Gastroesophageal sphincter (tissue), 4 donors: ENCODE data around the gene GATAD2B. TPM values are rescaled to one million over a fixed set of nuclear protein-coding genes. Genes with fewer than 3 reads are reported as not detected.

Experiments used
- ATAC-seq: fragments of 150-250 bp; one replicate; pipeline ENCODE4 v1.9.1; 2016; ENCODE audit warnings: mild to moderate bottlenecking, moderate library complexity
- H3K27ac ChIP-seq, 4 donors: fragments of 200-600 bp; sonication (generic) in 3 of 4; 1 replicate in 3 of 4; 2 replicates in 1 of 4; pipeline ENCODE4 v1.5.1; 2016 to 2019
- H3K27me3 ChIP-seq: fragments of 200-600 bp; sonication (generic); one replicate; pipeline ENCODE4 v1.5.1; 2019
- H3K36me3 ChIP-seq, 2 donors: fragments of 200-600 bp; sonication (generic); one replicate each; pipeline ENCODE4 v1.5.1; 2019; ENCODE audit warnings: control low read depth in 1 of 2
- H3K4me1 ChIP-seq, 3 donors: fragments of 200-600 bp; sonication (generic); 1 replicate in 2 of 3; 2 replicates in 1 of 3; pipeline ENCODE4 v1.5.1; 2016 to 2019; ENCODE audit warnings: control low read depth in 2 of 3
- H3K4me3 ChIP-seq, 2 donors: fragments of 200-600 bp; sonication (generic); one replicate each; pipeline ENCODE4 v1.5.1; 2019; ENCODE audit warnings: mild to moderate bottlenecking in 1 of 2, moderate library complexity in 1 of 2
- H3K9me3 ChIP-seq, 3 donors: fragments of 200-600 bp; sonication (generic); one replicate each; pipeline ENCODE4 v1.5.1; 2017 to 2019; ENCODE audit warnings: control low read depth in 2 of 3
- EP300 ChIP-seq: sonication (generic); formaldehyde crosslinking; IDR thresholded peaks from one replicate; pipeline ENCODE4 v1.6.1; 2017; ENCODE audit warnings: antibody characterized with exemption, mild to moderate bottlenecking
- POLR2A ChIP-seq, 2 donors: fragments of 450-650 bp; IDR thresholded peaks; one replicate each; pipeline ENCODE4 v1.6.1; 2017; ENCODE audit warnings: antibody characterized with exemption in 2 of 2, mild to moderate bottlenecking in 2 of 2, moderate library complexity in 1 of 2
- POLR2AphosphoS5 ChIP-seq: sonication (generic); formaldehyde crosslinking; IDR thresholded peaks from one replicate; pipeline ENCODE4 v1.6.1; 2017; ENCODE audit warnings: antibody characterized with exemption
- WGBS, 2 donors: methylation state at CpG; one replicate each; pipeline ENCODE4 v1.1.5; 2018; ENCODE audit warnings: low coverage in 1 of 2; 5-methylcytosine and 5-hydroxymethylcytosine counted together
- total RNA-seq, 4 donors: library from RNA; depleted of rRNA; stranded (reverse); fragments of >200 nt; gene quantifications; one replicate each; pipeline ENCODE4 v1.1.0, GENCODE V29; 2016
- TF ChIP-seq, protein P1 (sequence below), 4 experiments: fragments of 200-600 bp in 2 of 4; fragments of 450-650 bp in 2 of 4; sonication (generic) in 1 of 4; IDR thresholded peaks; one replicate each; pipeline ENCODE4 v1.5.1; 2017 to 2019; ENCODE audit warnings: antibody characterized with exemption in 4 of 4, mild to moderate bottlenecking in 2 of 4, moderate library complexity in 2 of 4

The GATAD2B gene
- total RNA-seq, 4 donors from 2014 or later = 18.4 to 30.8 (median 23.8) TPM

DNA sequence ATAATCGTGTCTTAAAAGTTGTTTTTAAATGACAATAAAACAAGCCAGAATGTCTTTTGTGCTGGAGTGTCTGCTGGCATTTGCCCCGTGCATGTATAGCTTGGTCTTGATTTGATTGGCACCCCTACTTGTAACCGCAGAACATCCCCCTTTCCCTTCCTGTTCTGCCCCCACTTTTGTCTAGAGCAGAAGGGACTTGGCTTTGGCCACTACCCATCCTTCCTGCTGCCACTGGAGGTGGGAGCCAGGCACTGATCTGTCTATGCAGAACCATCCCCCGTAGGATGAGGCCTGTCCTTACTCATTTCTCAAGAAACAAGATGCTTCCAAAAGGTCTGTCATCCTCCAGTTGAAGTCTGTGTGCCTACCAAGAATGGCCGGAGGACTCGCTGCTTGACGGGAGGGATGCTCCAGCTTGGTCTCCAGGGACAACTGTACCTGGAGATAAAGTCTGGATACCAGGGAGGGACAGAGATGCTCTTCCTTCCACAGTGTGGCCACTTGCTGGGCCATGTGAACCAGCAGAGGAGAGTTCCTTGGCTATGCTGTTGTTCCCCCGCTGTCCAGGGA lies 148.7 kb downstream of the GATAD2B start:
- ATAC-seq = no peak
- Histone ChIP-seq H3K27me3 (no peaks in the 10 kb centered on the region), H3K4me1 (peaks cover 0 to 85% (median 39%) of the 10 kb centered on the region in 3 donors), H3K9me3 (no peaks in the 10 kb centered on the region), H3K27ac (peak overlapping the region in 3 of 4 donors; percentile 88 to 92 (median 91)), H3K36me3 (peaks cover 0 to 53% of the 10 kb centered on the region in 2 donors), H3K4me3 (no peak overlapping the region)
- TF ChIP-seq POLR2A (IDR thresholded peaks at IDR 0.05) = no peak
- 57 to 70% methylated on average over 3 to 4 of the region's 8 CpGs for WGBS, 2 donors

DNA sequence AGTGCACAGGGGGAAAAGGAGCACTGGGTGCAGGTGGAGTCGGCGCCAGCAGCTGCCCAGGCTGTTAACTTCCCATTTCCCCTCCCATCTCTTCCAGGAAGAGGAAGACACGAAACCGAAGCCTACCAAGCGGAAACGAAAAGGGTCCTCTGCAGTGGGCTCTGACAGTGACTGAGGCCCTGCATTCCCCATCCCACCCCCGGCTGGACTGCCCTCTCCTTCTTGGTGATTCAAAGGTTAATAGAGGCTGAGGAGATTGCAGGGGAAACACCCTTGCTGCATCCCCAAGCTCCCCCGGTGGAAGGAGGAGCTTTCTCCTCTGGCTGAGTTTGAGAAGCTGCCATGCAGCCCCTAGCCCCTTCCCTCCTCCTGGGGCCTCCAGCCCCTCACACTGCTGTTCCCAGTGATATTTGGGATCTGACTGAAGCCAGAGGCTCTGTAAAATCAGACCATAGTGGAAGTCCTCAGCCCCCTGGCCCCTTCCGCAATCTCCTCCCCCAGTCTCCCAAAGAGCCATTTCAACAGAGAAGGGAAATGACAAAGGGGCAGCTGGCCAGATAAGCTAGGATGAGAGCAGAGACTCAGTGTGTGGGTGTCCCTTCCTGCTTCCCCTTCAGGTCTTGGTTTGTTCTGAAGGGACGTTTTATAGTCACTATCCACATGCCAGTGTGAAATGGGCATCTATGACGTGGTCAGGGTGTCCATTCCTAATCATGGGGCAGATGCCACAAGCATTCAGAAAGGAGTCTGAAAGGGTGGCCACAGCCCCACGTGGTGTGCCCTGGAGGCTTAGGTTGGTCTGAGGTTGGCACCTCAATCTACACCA lies 149.5 kb downstream of the GATAD2B start:
- Histone ChIP-seq H3K27me3 (no peaks in the 10 kb centered on the region), H3K36me3 (peaks cover 0 to 55% of the 10 kb centered on the region in 2 donors), H3K4me3 (no peak overlapping the region), H3K9me3 (no peaks in the 10 kb centered on the region), H3K4me1 (peaks cover 0 to 80% (median 39%) of the 10 kb centered on the region in 3 donors), H3K27ac (peak overlapping the region in 3 of 4 donors; percentile 75 to 92 (median 88))
- 42 to 57% methylated on average over 4 to 5 of the region's 12 CpGs for WGBS, 2 donors
- ATAC-seq = no peak
- TF ChIP-seq POLR2AphosphoS5 = no peak
- no peak for TF ChIP-seq EP300
- TF ChIP-seq POLR2A (IDR thresholded peaks at IDR 0.05) = no peak
- TF ChIP-seq, protein P1, sequence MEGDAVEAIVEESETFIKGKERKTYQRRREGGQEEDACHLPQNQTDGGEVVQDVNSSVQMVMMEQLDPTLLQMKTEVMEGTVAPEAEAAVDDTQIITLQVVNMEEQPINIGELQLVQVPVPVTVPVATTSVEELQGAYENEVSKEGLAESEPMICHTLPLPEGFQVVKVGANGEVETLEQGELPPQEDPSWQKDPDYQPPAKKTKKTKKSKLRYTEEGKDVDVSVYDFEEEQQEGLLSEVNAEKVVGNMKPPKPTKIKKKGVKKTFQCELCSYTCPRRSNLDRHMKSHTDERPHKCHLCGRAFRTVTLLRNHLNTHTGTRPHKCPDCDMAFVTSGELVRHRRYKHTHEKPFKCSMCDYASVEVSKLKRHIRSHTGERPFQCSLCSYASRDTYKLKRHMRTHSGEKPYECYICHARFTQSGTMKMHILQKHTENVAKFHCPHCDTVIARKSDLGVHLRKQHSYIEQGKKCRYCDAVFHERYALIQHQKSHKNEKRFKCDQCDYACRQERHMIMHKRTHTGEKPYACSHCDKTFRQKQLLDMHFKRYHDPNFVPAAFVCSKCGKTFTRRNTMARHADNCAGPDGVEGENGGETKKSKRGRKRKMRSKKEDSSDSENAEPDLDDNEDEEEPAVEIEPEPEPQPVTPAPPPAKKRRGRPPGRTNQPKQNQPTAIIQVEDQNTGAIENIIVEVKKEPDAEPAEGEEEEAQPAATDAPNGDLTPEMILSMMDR (IDR thresholded peaks at IDR 0.05) = no peak

DNA sequence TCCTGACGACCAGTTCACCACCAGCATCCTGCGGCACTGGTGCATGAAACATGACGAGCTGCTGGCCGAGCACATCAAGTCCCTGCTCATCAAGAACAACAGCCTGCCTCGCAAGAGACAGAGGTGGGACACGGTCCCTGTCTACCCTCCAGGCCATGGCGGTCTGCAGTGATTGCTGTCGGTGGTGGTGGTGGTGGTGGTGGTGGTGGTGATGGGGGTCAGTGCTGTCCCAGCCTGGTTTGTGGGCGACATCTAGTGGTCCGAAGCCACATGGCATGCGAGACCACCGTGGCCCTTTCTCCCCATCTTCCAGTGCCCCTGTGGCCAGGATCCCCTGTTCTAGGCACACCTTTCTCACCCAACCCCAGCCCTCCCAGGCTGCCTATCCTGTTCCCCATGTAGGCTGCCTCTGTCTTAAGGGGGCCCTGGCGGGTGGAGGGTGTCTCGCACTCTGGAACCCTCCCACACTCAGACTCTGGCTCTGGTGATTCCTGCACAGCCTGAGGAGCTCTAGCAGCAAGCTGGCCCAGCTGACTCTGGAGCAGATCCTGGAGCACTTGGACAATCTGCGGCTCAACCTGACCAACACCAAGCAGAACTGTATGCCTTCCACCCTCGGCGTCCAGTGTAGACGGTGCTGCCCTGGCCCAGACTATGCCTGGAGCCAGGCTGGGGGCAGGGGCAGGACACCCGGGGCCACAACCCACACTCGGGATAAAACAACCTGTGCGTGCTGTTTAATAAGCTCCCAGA lies 150.8 kb downstream of the GATAD2B start:
- Histone ChIP-seq H3K4me1 (peaks cover 0 to 67% (median 28%) of the 10 kb centered on the region in 3 donors), H3K27ac (peak overlapping the region in 3 of 4 donors; percentile 46 to 88 (median 66)), H3K9me3 (no peaks in the 10 kb centered on the region), H3K27me3 (no peaks in the 10 kb centered on the region), H3K4me3 (no peak overlapping the region), H3K36me3 (peaks cover 0 to 68% of the 10 kb centered on the region in 2 donors)
- 47% methylated on average over 7 of the region's 21 CpGs; no CpG with 5 or more reads in 1 of the 2 donors for WGBS, 2 donors
- no peak for TF ChIP-seq EP300
- TF ChIP-seq, protein P1 (IDR thresholded peaks at IDR 0.05) = peak in 3 of 4 experiments; percentile 29 to 59 (median 42)
- no peak for ATAC-seq

DNA sequence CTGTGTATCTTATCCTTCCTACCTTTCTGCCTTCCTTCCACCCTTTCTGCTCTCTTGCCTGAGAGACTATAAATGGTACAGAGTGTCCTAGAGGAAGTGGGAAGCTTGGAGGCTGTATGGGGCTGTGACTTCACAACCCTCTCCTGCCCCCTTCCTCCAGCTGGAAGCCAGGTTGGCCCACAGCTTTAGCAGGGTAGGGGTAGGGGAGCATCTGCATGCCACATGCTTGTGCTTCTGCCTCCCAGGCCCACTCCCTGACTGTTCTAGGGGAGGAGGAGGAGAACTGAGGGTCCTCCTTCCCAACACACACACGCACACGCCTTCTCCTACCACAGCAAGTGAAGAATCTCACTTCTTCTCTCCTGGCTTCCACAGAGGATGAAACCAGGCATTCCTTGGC lies 151.5 kb downstream of the GATAD2B start:
- no CpG with 5 or more reads among the region's 2 CpGs for WGBS, 2 donors
- Histone ChIP-seq H3K4me1 (peaks cover 0 to 59% (median 20%) of the 10 kb centered on the region in 3 donors), H3K27ac (peak overlapping the region in 3 of 4 donors; percentile 46 to 88 (median 66)), H3K4me3 (no peak overlapping the region), H3K9me3 (no peaks in the 10 kb centered on the region), H3K36me3 (peaks cover 0 to 75% of the 10 kb centered on the region in 2 donors), H3K27me3 (no peaks in the 10 kb centered on the region)
- no peak for ATAC-seq
- TF ChIP-seq POLR2A (IDR thresholded peaks at IDR 0.05) = no peak
- TF ChIP-seq, protein P1 (IDR thresholded peaks at IDR 0.05) = no peak
- TF ChIP-seq EP300 = no peak
- TF ChIP-seq POLR2AphosphoS5 = no peak

DNA sequence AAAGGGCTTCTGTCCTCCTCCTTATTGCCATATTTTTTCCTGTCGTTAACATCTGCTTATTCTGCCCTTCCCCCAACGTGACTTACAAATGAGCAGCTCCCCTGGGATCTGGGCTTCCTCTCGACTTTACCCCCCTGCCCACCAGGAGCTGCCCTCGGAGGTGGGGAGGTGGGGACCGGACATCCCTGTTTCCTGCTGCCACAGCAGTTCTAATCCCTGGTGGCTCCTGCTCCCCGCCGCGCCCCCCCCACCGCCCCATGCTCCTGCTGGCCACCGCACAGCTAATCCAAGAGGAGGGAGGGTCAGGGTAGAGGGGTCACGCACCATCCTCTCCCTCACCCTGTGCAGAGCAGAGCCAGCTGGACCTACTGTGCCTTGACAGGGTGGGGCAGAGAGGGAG lies 152.0 kb downstream of the GATAD2B start:
- Histone ChIP-seq H3K4me3 (no peak overlapping the region), H3K36me3 (peaks cover 0 to 80% of the 10 kb centered on the region in 2 donors), H3K27ac (peak overlapping the region in 3 of 4 donors; percentile 46 to 66 (median 47)), H3K9me3 (no peaks in the 10 kb centered on the region), H3K4me1 (peaks cover 0 to 55% (median 19%) of the 10 kb centered on the region in 3 donors), H3K27me3 (no peaks in the 10 kb centered on the region)
- no peak for ATAC-seq
- TF ChIP-seq POLR2A (IDR thresholded peaks at IDR 0.05) (no peak), EP300 (no peak), POLR2AphosphoS5 (no peak)
- TF ChIP-seq, protein P1 (IDR thresholded peaks at IDR 0.05) = no peak
- WGBS, 2 donors = 27% methylated on average over 1 of the region's 11 CpGs; no CpG with 5 or more reads in 1 of the 2 donors
